ENCODE results near the gene DUXB.

Gene DUXB, protein sequence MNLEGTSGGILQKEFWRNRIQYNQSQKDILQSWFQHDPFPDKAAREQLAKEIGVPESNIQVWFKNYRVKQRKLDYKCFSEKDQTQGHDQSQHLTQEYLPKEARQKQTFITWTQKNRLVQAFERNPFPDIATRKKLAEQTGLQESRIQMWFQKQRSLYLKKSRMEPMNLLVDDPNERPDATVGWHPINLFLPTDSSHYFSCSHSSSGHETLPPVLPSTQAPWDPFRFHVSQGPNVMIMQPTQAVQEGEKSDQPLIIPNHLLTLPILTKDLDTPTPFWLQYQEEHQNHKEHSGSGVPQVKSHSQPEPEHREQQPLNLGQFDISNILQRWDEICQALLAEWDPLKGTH

DNA sequence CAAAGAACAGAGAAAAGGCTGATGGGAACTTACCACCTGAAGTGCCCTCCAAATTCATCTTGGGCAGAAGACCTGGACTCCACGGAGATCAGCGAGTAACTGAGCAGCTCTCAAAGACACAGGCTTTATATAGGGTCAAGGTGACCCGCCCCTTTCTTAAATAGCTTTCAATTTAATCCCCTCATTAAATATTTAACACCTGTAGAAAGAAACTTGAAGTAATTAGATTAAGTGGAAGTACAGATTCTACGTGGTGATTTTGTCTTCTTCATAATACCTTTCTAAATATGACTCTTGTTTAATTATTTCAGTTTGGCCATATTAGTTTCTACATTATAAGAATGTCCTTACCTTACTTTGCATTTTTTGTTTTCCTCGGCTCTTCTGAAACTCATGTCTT lies at the start of gene DUXB:
Gene DUXB, minus strand, starts transcription at position 101 of the 400 bp plus-strand sequence. Its CDS starts 43 bp downstream, at position 58.
- DNase-seq, result no peak

DNA sequence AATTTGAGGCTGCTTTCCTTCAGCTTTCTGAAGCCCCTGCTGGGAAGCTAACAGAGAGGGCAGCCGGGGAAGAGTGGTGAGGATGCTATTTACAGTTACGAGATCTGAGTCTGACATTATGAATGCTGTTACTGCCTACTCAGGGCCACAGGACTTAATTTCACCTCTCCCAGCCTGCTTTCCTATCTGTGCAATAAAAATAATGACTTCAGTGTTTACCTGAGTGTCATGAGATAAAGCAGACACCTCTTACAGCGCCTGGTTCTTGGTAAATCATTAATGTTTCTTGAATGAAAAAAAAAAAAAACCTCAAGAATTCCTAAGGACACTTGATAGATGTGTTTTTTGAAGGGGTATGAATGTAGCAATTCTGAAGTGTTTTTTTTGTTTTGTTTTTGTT lies 49.3 kb upstream of the DUXB start:
- DNase-seq, result no peak

DNA sequence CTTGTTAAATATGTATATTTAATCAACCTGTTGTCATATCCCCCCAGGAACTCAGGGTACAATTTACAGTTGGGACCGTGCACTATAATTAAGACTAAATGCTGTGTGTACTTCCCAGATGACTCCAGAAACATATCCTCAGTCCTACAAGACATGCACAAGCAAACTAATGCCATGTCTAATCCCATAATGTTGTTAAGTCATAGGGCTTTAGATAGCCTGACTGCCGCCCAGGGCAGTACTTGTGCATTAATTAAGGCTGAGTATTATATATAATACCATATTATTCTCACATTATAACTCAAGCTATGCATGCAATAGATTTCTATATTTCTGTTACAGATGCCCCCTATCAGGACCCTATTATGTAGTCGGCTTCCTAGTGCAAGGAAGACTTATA lies 45.1 kb upstream of the DUXB start:
- DNase-seq, result no peak

DNA sequence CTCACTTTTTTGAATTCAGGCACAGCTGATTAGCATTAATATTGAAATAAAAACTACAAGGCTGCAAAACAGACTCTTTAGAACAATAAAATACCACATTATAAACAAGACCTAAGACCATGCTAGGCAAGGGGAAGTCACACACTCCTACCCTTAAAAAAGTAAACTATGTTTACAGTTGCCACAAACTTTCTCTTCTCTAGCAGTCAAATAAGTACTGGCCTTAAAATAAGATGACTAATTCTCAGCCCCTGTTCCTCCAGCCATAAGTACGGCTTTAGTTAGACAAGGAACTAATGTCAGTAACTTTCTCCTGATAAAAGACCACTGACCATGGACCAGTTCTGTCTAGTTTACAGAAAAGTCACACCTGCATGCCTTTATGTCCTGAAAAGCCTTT lies 44.6 kb upstream of the DUXB start:
- DNase-seq, result no peak

DNA sequence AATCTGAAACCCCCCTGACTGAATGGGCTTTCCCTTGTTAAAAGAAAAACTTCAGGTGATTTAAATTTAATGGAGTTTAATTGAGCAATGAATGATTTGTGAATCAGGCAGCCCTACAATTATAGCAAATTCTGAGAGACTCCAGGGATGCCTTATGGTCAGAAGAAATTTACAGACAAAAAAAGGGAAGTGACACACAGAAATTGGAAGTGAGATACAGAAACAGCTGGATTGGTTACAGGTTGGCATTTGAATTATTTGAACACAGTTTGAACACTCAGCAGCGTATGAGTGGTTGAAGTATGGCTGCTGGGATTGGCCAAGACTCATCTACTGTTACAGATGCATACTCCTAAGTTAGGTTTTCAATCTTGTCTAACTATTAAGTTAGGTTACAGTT lies 44.0 kb upstream of the DUXB start:
- DNase-seq, result no peak

DNA sequence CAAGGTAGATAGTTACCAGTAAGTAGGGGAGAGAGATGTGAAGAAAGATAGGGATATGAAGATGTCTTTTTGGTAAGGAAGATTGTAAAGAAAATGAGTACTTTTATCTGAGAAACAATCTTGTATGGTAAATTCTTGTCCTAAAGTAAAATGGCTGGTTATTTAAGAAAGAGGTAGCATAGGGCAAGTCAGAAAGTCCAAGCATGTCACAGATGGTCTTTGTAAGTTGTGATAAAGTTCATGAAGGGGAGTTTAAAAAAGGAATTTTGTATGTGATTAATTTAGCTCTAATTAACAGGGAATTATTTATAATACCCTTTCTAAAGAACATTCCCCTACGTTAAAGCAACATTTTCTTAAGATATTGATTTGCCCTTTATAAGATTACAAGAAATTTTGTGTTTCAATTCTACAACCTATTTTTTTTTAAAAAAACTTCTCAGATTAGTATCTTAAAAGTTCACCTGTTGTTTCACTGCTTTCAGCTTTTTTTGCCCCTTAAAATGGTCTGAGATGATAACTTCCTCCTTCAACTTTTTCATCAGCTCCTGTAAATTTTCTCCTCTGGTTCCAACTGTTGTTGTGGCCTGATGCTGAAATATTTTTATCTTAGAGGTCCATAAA lies 41.3 kb upstream of the DUXB start:
- DNase-seq, result no peak

DNA sequence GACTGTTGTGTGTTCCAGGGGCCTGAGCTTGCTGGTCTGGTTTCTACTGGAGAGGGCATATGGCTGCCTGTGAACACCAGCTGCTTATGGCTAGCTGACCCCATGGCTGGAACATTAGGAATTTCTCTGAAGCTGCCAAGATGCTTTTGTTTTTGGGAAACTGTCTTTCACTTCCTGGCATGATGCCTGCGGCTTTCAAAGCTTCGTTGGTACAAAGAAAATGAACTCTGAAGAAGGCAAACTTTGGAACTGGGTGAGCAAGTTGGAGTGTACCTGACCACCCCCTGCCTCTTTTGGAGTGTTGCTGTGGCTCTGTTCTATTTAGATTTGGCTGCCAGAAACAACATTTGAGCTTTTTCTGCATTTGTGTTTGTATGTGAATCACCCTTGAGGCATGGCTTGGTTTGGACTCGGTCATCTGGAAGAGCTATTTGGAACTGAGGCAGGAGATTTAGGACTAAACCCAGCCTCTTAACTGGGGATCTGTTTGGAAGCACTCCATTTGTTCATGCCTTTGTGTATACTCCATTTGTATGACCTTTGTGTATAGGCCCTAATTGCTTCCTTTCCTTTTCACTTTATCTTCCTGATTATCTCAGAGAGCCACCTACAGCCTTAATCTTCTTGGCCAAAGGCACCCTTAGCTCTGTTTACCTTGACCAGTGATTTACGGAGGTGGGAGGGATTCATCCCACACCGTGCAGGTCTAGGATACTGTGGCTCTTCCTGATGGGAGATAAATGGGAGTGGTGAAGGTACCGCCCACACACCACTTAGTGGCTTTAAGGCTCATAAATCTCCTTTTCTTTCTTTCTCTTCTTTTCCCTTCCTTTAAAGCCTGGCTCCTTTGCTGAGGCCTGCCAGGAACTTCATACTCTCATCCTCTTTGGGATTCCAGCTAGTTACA lies 32.3 kb upstream of the DUXB start:
- no peak for DNase-seq

DNA sequence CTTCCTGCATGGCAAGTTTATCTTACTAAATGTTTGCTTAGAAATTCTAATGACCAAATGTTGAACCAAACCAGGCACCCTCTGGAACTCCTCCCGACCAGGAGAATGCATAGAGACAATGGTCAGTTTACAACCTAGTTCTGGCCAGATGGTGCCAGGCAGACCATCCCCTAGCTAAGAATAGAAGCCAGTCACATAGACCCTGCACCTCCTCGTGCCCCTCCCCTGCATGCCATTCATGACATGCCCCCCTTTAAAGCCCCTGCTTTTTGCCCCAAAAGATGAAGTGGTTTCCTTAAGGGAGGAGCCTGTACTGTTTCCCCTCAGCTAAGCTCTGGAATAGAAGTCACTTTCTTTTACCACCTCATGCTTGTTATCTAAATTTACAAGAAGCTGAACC lies 31.6 kb upstream of the DUXB start:
- no peak for DNase-seq

DNA sequence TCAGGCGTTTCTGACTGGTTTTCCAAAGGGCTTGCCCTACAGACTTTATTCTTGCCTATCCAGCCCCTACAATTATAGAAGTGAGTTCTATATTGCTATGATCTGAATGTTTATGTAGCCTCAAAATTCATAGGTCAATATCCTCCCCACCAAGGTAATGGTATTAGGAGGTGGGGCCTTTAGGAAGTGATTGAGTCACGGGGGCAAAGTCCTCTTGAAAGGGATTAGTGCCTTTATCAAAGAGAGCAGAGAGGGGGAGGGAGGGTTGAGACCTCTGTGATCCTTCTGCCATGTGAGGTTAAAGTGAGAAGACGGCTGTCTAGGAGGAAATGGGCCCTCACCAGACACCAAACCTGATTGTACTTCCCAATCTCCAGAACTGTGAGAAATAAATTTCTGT lies 26.0 kb upstream of the DUXB start:
- no peak for DNase-seq

DNA sequence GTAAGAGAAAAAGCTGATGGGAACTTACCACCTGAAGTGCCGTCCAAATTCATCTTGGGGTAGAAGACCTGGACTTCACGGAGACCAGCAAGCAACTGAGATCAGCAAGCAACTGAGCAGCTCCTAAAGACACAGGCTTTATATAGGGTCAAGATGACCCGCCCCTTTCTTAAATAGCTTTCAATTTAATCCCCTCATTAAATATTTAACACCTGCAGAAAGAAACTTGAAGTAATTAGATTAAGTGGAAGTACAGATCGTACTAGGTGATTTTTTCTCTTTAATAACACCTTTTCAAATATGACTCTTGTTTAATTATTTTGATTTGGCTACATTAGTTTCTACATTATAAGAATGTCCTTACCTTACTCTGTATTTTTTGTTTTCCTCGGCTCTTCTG lies 25.1 kb upstream of the DUXB start, which contains the start of gene CPHXL:
Gene CPHXL, minus strand, starts transcription at position 101 of the 400 bp plus-strand sequence. Its CDS starts 48 bp downstream, at position 53.
- no peak for DNase-seq

DNA sequence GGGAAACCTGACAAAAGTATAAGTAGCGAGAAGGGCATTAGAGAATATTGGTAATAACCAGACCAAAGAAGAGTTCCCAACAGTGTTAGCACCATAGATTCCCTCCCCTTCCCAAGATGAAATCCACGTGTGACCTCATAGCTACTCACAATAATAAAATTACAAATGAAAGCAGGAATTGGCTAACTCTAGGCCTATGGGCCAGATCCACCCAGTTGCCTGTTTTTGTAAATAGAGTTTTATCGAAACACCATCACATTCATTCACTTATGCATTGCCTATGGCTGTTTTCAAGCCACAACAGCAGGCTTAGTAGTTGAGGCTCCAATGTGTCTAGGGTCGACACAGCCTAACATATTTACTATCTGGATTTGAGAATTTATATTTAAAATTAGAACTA lies 17.2 kb upstream of the DUXB start:
- no peak for DNase-seq

DNA sequence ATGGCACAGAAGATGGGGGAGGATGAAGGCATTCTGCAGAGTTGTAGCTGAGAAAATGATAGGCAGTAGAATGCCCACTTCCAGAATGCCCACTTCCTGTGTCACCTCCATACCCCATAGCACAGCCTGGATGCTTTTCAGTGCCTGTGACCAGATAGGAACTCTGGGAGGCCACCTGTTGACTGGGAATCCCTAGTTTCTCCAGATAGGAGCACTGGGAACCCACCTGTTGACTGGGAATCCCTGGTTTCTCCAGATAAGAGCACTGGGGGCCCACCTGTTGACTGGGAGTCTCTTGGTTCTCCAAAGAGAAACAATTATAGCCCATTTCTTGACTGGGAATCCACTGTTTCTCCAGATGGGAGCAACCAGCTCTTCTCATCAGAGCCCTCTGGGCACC lies 13.4 kb upstream of the DUXB start:
- DNase-seq, result no peak

DNA sequence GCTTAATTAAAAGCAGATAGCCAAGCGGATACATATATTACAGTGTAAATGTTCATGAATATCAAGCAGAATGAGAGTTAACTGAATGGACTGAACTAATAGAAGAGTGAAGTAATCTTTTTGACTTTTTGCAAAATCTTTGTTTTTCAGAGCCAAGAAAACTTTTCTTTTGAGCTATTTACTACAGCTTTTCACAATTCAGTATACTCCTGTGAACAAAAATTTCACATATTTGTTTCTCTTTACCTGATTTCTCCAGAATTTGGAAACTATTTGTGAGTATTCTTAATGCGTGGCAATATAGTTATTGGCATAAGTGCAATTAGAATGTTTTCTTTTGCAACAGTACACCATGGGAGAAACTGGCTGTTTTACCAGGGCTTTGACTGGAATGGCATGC lies 9.1 kb upstream of the DUXB start:
- DNase-seq, result no peak

DNA sequence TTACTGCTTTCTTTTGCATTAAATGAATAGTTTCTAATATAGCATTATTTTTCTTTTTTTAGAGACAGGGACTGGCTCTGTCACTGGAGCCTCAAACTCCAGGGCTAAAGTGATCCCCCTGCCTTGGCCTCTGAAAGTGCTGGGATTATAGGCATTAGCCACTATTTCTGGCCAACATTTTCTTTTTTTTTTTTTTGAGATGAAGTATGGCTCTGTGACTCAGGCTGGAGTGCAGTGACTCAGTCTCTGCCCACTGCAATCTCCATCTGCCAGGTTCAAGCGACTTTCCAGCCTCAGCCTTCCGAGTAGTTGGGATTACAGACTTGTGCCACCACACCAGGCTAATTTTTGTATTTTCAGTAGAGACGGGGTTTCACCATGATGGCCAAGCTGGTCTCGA lies 2.0 kb upstream of the DUXB start:
- DNase-seq, result no peak

DNA sequence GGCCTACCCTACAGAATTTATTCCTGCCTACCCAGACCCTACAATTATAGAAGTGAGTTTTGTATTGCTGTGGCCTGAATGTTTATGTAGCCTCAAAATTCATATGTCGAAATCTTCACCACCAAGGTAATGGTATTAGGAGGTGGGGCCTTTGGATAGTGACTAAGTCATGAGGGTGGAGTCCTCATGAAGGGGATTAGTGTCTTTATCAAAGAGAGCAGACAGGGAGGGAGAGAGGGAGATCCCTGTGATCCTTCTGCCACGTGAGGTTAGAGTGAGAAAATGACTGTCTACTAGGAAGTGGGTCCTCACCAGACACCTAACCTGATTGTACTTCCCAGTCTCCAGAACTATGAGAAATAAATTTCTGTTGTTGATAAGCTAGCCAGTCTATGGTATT lies 981 bp upstream of the DUXB start:
- no peak for DNase-seq

DNA sequence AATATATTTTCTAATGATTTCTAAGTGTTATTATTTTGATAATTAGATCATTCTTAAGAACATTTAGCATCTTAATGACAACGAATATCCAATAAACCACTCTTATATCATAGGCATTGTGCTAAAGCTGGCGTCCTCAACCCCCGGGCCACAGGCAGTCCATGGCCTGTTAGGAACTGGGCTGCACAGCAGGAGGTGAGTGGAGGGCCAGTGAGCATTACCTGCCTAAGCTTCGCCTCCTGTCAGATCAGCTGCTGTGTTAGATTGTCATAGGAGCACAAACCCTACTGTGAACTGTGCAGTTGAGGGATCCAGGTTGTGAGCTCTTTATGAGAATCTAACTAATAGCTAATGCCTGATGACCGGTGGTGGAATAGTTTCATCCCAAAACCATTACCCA lies 3.7 kb downstream of the DUXB start:
- no peak for DNase-seq

DNA sequence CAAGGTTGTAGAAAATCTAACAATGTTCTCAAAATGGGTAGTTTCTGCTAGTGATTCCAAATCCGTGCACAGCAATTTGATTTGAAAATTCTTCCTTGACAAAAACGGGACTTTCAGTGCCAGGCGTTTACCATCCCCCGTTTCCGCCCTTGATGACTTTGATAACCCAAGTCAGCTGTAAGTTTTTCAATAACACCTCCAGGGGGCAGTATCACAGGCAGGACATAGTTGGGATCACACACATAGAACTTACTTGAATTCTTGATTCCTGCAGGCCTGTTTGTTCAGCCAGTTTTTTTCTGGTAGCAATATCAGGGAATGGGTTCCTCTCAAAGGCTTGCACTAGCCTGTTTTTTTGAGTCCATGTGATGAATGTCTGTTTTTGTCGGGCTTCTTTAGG lies 5.6 kb downstream of the DUXB start:
- no peak for DNase-seq

DNA sequence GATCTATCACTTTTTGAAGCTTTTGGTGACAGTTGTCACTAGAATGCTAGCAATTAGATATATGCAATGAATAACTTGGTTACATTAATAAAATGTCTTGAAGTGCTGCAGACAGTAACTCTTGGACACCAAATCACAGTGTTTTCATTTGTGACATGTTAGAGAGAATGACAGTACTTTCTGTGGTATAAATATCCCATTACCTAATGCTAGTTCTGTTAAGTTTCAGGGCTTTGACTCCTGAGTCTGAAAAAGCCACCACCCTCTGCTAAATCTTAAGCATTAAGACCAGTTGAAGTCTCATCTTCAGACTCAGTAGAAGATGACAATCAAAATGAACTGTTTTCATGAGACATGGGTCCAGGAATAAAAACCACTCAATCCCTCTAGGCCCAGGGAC lies 13.9 kb downstream of the DUXB start:
- no peak for DNase-seq

DNA sequence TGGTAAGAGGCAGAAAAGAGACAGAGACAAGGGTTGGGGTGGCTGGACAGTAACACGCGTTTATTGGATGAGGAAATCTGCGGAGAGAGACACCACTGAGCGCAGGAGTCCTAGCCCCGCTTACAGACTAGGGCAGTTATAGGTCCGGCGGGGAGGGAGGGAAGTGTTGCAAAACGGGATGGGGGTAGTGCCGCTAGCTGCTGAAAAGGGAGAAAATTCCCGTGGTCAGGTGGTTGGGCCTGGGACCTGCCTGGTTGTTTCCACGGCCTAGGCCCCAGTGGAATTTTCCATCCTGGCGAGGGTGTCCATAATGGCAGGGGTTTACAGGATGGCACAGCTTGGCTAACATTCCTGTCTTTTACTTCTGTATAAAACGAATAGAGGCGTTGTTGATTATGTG lies 19.0 kb downstream of the DUXB start:
- no peak for DNase-seq

DNA sequence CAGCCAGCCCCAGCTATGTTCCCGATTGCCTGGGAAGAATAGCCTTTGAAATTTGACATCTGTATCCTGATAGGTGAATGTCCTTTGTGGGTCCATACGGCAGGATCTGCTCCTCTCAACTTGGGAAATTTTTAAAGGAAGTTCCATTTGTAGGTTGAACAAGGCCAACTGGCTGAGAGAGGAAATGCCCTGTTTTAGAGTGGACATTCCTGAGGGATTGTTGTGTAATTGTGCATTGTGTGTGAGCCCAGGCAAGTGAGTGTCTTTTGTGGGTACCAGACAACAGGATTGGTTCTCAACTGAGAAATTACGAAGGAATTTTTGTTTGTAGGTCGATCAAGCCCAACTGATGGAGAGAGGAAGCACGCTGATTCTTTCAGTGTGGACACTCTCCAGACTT lies 21.9 kb downstream of the DUXB start:
- no peak for DNase-seq

DNA sequence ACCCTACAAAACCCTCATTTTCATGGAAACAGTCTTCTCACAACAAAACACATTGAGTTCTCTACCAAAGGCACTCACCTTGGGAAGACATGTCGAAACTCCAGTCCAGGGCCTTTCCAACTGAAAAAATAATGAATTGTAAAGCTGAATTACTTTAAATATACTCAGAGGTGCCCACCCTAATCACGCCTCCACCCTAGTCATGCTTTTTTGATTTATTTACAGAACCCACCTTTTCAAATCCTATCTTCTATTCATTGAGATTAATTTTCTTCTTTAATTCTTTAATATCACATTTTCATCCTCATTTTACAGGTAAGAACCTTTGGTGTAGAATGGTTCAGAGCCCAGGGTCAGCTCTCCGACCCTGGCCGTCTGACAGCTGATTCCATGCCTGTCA lies 24.4 kb downstream of the DUXB start, which contains the start of gene CPHXL2:
Gene CPHXL2, minus strand, starts transcription at position 101 of the 400 bp plus-strand sequence. Its CDS starts 10 bp downstream, at position 91.
- DNase-seq, result no peak

DNA sequence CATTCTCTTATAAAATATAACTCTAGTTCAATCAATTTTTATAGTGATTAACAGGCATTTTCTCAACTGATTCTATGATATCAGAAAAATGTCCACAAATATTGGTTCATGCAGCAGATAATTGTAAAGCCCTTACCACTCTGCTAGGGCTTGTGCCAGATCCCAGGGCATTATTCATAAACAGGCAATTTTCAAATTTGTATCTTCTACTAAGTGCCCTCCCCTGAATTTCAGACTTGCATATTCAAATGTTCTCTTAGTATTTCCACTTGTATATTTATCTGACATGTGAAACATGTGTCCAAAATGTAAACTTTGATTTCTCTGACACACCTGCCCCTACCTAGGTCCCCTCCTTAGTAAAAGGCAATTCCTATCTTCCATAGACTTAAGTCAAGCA lies 33.8 kb downstream of the DUXB start:
- no peak for DNase-seq

DNA sequence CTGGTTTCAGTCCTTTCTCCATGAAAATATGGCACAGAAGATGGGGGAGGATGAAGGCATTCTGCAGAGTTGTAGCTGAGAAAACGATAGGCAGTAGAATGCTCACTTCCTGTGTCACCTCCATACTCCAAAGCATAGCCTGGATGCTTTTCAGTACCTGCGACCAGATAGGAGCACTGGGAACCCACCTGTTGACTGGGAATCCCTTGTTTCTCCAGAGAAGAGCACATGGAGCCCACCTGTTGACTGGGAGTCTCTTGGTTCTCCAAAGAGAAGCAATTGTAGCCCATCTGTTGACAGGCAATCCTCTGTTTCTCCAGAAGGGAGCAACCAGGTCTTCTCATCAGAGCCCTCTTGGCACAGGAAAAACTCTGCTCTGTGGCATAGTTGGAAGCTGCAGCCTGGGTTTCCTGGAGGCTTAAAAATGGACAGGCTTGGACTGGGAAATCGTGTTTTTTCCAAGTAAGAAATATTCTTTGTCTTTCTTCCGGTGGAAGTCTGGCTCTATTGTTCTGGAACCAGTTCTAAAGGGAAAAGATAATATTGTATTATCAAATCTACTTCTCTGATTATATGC lies 40.4 kb downstream of the DUXB start:
- DNase-seq, result no peak
